Upper lobe of left lung (tissue), 6 donors: ENCODE results near the gene KCNS3. TPM values are rescaled to one million over a fixed set of nuclear protein-coding genes. Genes with fewer than 3 reads are reported as not detected.

Experiments used
- ATAC-seq, 2 donors: fragments of 200-7000 bp; cut with Tn5 transposase; one replicate each; pipeline ENCODE4 v1.9.1; 2022; ENCODE audit warnings: mild to moderate bottlenecking in 2 of 2, moderate library complexity in 2 of 2; ENCODE audit not compliant: low FRiP score in 2 of 2
- DNase-seq, 2 donors: peaks; one replicate each; pipeline ENCODE4 v3.0.0-alpha.2; 2019 to 2020
- H3K27ac ChIP-seq, 4 donors: fragments of 200-600 bp; sonication (generic); one replicate each; pipeline ENCODE4 v1.5.1; 2016 to 2019
- H3K27me3 ChIP-seq, 4 donors: fragments of 200-600 bp; sonication (generic); one replicate each; pipeline ENCODE4 v1.5.1; 2017 to 2019
- H3K36me3 ChIP-seq, 4 donors: fragments of 200-600 bp; sonication (generic); one replicate each; pipeline ENCODE4 v1.5.1; 2016 to 2019
- H3K4me1 ChIP-seq, 4 donors: fragments of 200-600 bp; sonication (generic); one replicate each; pipeline ENCODE4 v1.5.1; 2018 to 2019
- H3K4me3 ChIP-seq, 4 donors: fragments of 200-600 bp; sonication (generic); one replicate each; pipeline ENCODE4 v1.5.1; 2017 to 2019; ENCODE audit warnings: mild to moderate bottlenecking in 2 of 4, moderate library complexity in 1 of 4
- H3K9me3 ChIP-seq, 4 donors: fragments of 200-600 bp; sonication (generic); one replicate each; pipeline ENCODE4 v1.5.1; 2018 to 2019
- CTCF ChIP-seq, 6 experiments: fragments of 450-650 bp in 4 of 6; fragments of 200-600 bp in 2 of 6; sonication (generic) in 2 of 6; IDR thresholded peaks; one replicate each; pipeline ENCODE4 v1.5.1; 2016 to 2019; ENCODE audit warnings: antibody characterized with exemption in 6 of 6
- EP300 ChIP-seq, 4 donors: sonication (generic); formaldehyde crosslinking; IDR thresholded peaks; one replicate each; pipeline ENCODE4 v1.5.1; 2017; ENCODE audit warnings: antibody characterized with exemption in 4 of 4, control low read depth in 2 of 4
- POLR2A ChIP-seq, 4 donors: fragments of 450-650 bp; IDR thresholded peaks; one replicate each; pipeline ENCODE4 v1.5.1; 2016 to 2017; ENCODE audit warnings: antibody characterized with exemption in 4 of 4, mild to moderate bottlenecking in 2 of 4
- POLR2AphosphoS5 ChIP-seq, 2 donors: sonication (generic); formaldehyde crosslinking; IDR thresholded peaks; one replicate each; pipeline ENCODE4 v1.5.1; 2017; ENCODE audit warnings: antibody characterized with exemption in 2 of 2
- WGBS, 2 donors: methylation state at CpG; one replicate each; pipeline ENCODE4 v1.1.5; 2017 to 2018; 5-methylcytosine and 5-hydroxymethylcytosine counted together
- total RNA-seq, 6 donors: library from RNA; depleted of rRNA in 4 of 6; stranded (reverse); fragments of >200 nt in 4 of 6; gene quantifications; one replicate each; pipeline versions ENCODE4 v1.1.0 to v1.2.1, GENCODE V29; 2016 to 2021
- donor health status: DM: no; HTN: no; CAD: no; lungs with moderate emphysema.
- donor health status: DM: no; HTN: yes; CAD: no; lungs with severe emphysema.

Gene KCNS3
- total RNA-seq, 6 donors from 2014 or later = 34.2 to 110 (median 48.8) TPM

DNA sequence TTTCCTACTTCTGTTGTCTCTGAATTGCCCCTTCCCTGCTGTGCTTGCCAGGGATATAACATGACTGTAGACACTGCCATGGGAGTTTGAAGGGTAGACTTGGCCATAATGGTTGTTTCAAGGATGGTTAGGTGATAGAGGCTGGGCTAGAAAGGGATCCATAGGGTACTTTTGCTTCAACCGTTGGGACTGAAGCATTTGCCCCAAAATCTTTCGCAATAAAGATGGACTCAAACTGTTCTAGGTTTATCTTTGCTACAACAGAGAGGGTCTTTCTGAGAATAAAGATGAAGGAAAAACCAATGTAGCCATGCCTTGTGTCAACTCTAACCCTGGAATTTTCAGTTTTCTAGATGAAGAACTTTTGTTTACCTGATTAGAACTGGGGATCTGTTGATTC, 35.0 kb upstream of the KCNS3 start:
- Histone ChIP-seq H3K4me1 (no peaks in the 10 kb centered on the region), H3K9me3 (no peaks in the 10 kb centered on the region), H3K27ac (no peak overlapping the region), H3K4me3 (no peak overlapping the region), H3K36me3 (no peaks in the 10 kb centered on the region), H3K27me3 (no peaks in the 10 kb centered on the region)
- 94 to 98% methylated on average over 2 of the region's 2 CpGs for WGBS, 2 donors
- ATAC-seq (no peak), DNase-seq (no peak)
- TF ChIP-seq EP300 (IDR thresholded peaks at IDR 0.05) = no peak
- no peak for TF ChIP-seq POLR2A (IDR thresholded peaks at IDR 0.05)
- TF ChIP-seq CTCF (IDR thresholded peaks at IDR 0.05) = no peak
- TF ChIP-seq POLR2AphosphoS5 (IDR thresholded peaks at IDR 0.05) = no peak

DNA sequence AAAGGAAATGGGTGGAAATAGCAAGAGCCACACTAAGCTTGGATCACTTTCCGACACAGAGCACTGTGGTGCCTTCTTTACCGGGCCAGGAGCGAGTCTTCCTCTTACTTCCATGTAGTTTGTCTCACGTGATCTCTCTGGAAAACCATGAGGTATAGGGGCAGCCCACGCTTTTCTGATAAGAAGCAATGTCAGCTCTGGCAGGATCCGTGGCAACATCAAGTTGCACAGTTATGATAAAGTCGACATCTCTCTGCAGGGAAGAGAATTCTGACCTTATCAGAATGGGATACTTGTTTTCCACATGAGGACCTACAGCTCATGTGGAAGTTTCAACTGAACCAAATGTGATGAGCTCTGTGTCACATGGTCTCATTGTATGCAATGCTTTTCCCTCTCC, 32.7 kb upstream of the KCNS3 start:
- Histone ChIP-seq H3K27me3 (no peaks in the 10 kb centered on the region), H3K36me3 (no peaks in the 10 kb centered on the region), H3K4me1 (no peaks in the 10 kb centered on the region), H3K4me3 (no peak overlapping the region), H3K9me3 (no peaks in the 10 kb centered on the region), H3K27ac (no peak overlapping the region)
- DNase-seq (no peak), ATAC-seq (no peak)
- WGBS, 2 donors = 88 to 92% methylated on average over 7 of the region's 7 CpGs
- TF ChIP-seq POLR2A (IDR thresholded peaks at IDR 0.05) = no peak

- Histone ChIP-seq H3K27ac (no peak overlapping the region), H3K4me3 (no peak overlapping the region), H3K27me3 (no peaks in the 10 kb centered on the region), H3K4me1 (peaks cover 0 to under 1% (median 0%) of the 10 kb centered on the region in 4 donors), H3K9me3 (no peaks in the 10 kb centered on the region), H3K36me3 (no peaks in the 10 kb centered on the region)
- DNase-seq (no peak), ATAC-seq (no peak)
- WGBS, 2 donors = 96% methylated on average over 3 of the region's 3 CpGs
- TF ChIP-seq EP300 (IDR thresholded peaks at IDR 0.05) = no peak
- TF ChIP-seq POLR2A (IDR thresholded peaks at IDR 0.05) = no peak
- TF ChIP-seq POLR2AphosphoS5 (IDR thresholded peaks at IDR 0.05) = no peak
- no peak for TF ChIP-seq CTCF (IDR thresholded peaks at IDR 0.05)
Measured at GRCh38 chr2:17846676-17847075, 31.8 kb upstream of the KCNS3 start.

GRCh38 chr2:17847236-17847635, 31.2 kb upstream of the KCNS3 start:
- ATAC-seq (no peak), DNase-seq (no peak)
- Histone ChIP-seq H3K4me3 (no peak overlapping the region), H3K4me1 (peaks cover 0 to 4% (median 0%) of the 10 kb centered on the region in 4 donors), H3K27ac (no peak overlapping the region), H3K36me3 (no peaks in the 10 kb centered on the region), H3K27me3 (no peaks in the 10 kb centered on the region), H3K9me3 (no peaks in the 10 kb centered on the region)
- no peak for TF ChIP-seq EP300 (IDR thresholded peaks at IDR 0.05)
- TF ChIP-seq POLR2AphosphoS5 (IDR thresholded peaks at IDR 0.05) = no peak
- TF ChIP-seq POLR2A (IDR thresholded peaks at IDR 0.05) = no peak
- no peak for TF ChIP-seq CTCF (IDR thresholded peaks at IDR 0.05)
- 78 to 83% methylated on average over 2 of the region's 2 CpGs for WGBS, 2 donors

GRCh38 chr2:17849275-17849674, 29.2 kb upstream of the KCNS3 start:
- H3K27ac ChIP-seq = no peak overlapping the region
- 80 to 85% methylated on average over 4 to 5 of the region's 5 CpGs for WGBS, 2 donors
- H3K27me3 ChIP-seq = no peaks in the 10 kb centered on the region
- H3K4me1 ChIP-seq = peaks cover 0 to 4% (median 0%) of the 10 kb centered on the region in 4 donors
- no peaks in the 10 kb centered on the region for H3K36me3 ChIP-seq
- no peak overlapping the region for H3K4me3 ChIP-seq
- no peak for TF ChIP-seq CTCF (IDR thresholded peaks at IDR 0.05)
- TF ChIP-seq POLR2A (IDR thresholded peaks at IDR 0.05) = no peak
- no peak for TF ChIP-seq EP300 (IDR thresholded peaks at IDR 0.05)
- TF ChIP-seq POLR2AphosphoS5 (IDR thresholded peaks at IDR 0.05) = no peak
- ATAC-seq = no peak
- H3K9me3 ChIP-seq = no peaks in the 10 kb centered on the region
- DNase-seq = no peak
